Thoracic aorta (tissue), 2 donors: ENCODE results near the gene ATP5MC2. TPM values are rescaled to one million over a fixed set of nuclear protein-coding genes. Genes with fewer than 3 reads are reported as not detected.

Source experiments
- ATAC-seq: fragments of 150-250 bp; one replicate; pipeline ENCODE4 v1.8.0; 2017; ENCODE audit warnings: low read depth; ENCODE audit not compliant: insufficient number of reproducible peaks, low FRiP score
- DNase-seq: peaks from one replicate; pipeline ENCODE4 v3.0.0-alpha.2; 2020; ENCODE audit warnings: low spot score
- H3K27ac ChIP-seq, 2 donors: fragments of 200-600 bp; sonication (generic); 1 replicate in 1 of 2; 2 replicates in 1 of 2; pipeline ENCODE4 v1.5.1; 2016; ENCODE audit warnings: mild to moderate bottlenecking in 2 of 2, moderate library complexity in 2 of 2
- H3K27me3 ChIP-seq: fragments of 200-600 bp; sonication (generic); replicated peaks from 2 replicates; pipeline ENCODE4 v1.6.0; 2016; ENCODE audit warnings: mild to moderate bottlenecking; ENCODE audit not compliant: insufficient read depth
- H3K36me3 ChIP-seq: fragments of 200-600 bp; sonication (generic); one replicate; pipeline ENCODE4 v1.5.1; 2016
- H3K4me1 ChIP-seq, 2 donors: fragments of 200-600 bp; sonication (generic); 1 replicate in 1 of 2; 2 replicates in 1 of 2; pipeline versions ENCODE4 v1.5.1 to v1.6.0; 2016; ENCODE audit warnings: low read depth in 2 of 2, mild to moderate bottlenecking in 1 of 2; ENCODE audit not compliant: control insufficient read depth in 1 of 2
- H3K4me3 ChIP-seq: fragments of 200-600 bp; sonication (generic); 2 replicates; pipeline ENCODE4 v1.5.1; 2016; ENCODE audit warnings: mild to moderate bottlenecking
- H3K9me3 ChIP-seq: fragments of 200-600 bp; sonication (generic); 2 replicates; pipeline ENCODE4 v1.5.1; 2016
- total RNA-seq, 2 donors: library from RNA; depleted of rRNA; stranded (reverse); fragments of >200 nt; gene quantifications; one replicate each; pipeline versions ENCODE4 v1.1.0 to v1.2.3, GENCODE V29; 2016
- TF ChIP-seq, protein P1 (sequence below): fragments of 200-600 bp; sonication (generic); IDR thresholded peaks from one replicate; pipeline ENCODE4 v1.5.1; 2019; ENCODE audit warnings: antibody characterized with exemption

Gene ATP5MC2
- total RNA-seq, 2 donors from 2014 or later = 168 to 175 TPM

DNA sequence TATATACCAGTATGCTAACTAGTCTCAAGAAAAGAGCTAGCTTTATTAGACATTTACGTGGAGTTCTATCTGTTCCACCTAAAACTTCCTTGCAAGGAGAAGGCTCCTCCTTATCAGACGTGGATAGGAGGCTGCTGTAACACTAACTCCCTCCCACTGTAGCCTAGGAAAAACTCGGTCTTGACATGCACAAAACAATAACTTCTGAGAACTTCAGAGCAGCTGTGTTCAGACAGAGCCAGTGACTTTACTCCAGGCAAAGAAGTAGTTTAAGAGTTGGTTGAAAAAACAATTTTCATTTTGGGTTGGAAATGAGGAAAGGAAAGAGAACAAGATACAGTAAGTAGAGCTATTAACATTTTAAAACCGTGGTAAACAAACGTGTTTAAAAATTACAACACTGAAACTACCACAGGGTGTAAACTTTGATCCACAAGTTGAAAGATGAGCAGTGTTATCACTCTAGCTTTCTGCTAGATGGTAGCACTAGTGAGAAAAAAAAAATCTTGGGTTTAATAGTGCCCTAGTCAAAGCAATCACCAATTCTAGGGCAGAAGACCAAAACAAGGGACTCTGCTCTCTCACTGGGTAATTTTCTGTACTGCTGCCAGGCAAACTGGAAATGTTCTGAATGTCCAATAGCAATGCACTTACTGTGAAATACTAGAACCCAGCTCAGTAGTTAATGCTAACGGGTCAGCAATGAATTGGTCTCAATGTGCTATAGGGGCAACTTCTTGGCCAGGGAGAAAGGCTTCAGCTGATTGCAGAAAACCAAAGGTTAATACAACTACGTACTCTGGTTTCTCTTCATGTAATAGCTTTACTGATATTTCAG lies 52.1 kb downstream of the ATP5MC2 start:
- H3K27me3 ChIP-seq = no peaks in the 10 kb centered on the region
- H3K36me3 ChIP-seq = no peaks in the 10 kb centered on the region
- DNase-seq (no peak), ATAC-seq (no peak)
- TF ChIP-seq, protein P1, sequence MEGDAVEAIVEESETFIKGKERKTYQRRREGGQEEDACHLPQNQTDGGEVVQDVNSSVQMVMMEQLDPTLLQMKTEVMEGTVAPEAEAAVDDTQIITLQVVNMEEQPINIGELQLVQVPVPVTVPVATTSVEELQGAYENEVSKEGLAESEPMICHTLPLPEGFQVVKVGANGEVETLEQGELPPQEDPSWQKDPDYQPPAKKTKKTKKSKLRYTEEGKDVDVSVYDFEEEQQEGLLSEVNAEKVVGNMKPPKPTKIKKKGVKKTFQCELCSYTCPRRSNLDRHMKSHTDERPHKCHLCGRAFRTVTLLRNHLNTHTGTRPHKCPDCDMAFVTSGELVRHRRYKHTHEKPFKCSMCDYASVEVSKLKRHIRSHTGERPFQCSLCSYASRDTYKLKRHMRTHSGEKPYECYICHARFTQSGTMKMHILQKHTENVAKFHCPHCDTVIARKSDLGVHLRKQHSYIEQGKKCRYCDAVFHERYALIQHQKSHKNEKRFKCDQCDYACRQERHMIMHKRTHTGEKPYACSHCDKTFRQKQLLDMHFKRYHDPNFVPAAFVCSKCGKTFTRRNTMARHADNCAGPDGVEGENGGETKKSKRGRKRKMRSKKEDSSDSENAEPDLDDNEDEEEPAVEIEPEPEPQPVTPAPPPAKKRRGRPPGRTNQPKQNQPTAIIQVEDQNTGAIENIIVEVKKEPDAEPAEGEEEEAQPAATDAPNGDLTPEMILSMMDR = no peak
- H3K9me3 ChIP-seq = no peaks in the 10 kb centered on the region
- H3K4me1 ChIP-seq = peaks cover 31 to 44% of the 10 kb centered on the region in 2 donors
- peak overlapping the region; percentile 4 to 91 for H3K27ac ChIP-seq
- peak overlapping the region; percentile 83 for H3K4me3 ChIP-seq

DNA sequence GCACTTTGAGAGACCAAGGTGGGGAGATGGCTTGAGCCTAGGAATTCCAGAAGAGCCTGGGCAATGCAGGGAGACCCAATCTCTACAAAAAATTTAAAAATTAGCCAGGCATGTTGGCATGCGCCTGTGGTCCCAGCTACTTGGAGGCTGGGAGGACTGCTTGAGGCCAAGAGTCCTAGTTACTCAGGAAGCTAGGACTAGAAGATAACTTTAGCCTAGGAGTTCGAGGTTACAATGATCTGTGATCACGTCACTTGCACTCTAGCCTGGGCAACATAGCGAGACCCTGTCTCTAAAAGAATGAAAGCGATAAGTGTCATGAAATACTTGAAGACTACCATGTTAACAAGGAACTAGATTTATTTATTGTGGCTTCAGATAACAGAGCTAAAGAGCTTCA lies 53.2 kb downstream of the ATP5MC2 start:
- Histone ChIP-seq H3K4me3 (no peak overlapping the region), H3K27ac (peak overlapping the region; percentile 13 to 91), H3K4me1 (peaks cover 36 to 55% of the 10 kb centered on the region in 2 donors), H3K36me3 (no peaks in the 10 kb centered on the region), H3K27me3 (no peaks in the 10 kb centered on the region), H3K9me3 (no peaks in the 10 kb centered on the region)
- ATAC-seq (no peak), DNase-seq (no peak)
- TF ChIP-seq, protein P1 = no peak

DNA sequence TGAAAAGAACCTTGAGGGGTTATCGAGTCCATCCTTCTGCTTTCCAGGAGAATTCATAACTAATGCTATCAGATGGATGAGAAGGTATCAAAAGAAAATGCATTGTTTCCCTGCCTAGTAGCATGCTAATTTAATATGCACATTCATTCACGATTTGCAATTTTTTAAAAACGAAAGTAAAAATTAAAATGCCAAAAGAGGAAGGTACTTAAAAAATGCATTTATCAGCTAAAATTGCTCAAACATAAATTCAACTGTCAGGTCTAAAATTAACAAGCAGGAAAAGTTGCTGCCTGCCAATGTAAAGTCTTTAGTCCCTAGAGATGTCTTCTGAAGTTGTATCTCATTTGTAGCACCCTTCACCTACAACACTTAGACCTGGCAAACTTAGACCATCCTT lies 57.6 kb downstream of the ATP5MC2 start:
- DNase-seq (no peak), ATAC-seq (no peak)
- H3K36me3 ChIP-seq = peaks cover 4% of the 10 kb centered on the region
- H3K27me3 ChIP-seq = no peaks in the 10 kb centered on the region
- TF ChIP-seq, protein P1 = no peak
- peak overlapping the region; percentile 68 for H3K4me3 ChIP-seq
- H3K27ac ChIP-seq = peak overlapping the region; percentile 25 to 63
- H3K9me3 ChIP-seq = no peaks in the 10 kb centered on the region
- H3K4me1 ChIP-seq = peaks cover 43 to 77% of the 10 kb centered on the region in 2 donors

DNA sequence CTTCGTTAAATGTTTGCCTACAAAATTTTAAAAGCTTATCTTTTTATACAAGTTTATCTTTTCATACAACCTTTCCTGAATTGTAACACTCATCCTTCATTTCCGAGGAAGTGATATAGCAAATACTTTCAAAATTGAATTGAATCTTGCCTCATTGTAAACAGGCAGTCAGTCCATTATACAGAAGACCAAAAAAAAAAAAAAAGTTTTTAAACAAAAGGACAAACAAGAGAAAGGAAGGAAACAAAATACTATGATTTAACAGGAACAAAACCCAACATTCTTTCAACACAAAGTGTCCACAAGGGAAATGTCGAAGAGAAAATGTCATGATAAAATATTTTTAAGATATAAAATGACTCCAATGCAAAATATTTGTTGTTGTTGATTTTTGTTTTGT lies 58.2 kb downstream of the ATP5MC2 start:
- DNase-seq (no peak), ATAC-seq (no peak)
- Histone ChIP-seq H3K9me3 (no peaks in the 10 kb centered on the region), H3K36me3 (peaks cover 4% of the 10 kb centered on the region), H3K27ac (peak overlapping the region; percentile 42 to 63), H3K4me3 (peak overlapping the region; percentile 68), H3K4me1 (peaks cover 38 to 75% of the 10 kb centered on the region in 2 donors), H3K27me3 (no peaks in the 10 kb centered on the region)
- TF ChIP-seq, protein P1 = no peak

DNA sequence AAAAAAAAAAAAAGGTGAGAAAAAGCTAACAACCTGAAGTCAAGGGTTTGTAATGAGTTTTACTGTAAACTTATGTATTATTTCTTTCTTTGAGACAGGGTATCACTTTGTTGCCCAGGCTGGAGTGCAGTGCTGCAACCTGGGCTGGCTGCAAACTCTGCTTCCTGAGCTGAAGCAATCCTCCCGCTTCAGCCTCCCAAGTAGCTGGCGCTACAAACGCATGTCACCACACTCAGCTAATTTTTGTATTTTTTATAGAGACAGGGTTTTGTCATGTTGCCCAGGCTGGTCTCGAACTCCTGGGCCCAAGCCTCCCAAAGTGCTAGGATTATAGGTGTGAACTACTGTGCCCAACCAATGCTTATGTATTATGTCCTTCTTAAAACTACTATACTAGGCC lies 58.9 kb downstream of the ATP5MC2 start:
- peak overlapping the region; percentile 42 to 63 for H3K27ac ChIP-seq
- TF ChIP-seq, protein P1 = no peak
- ATAC-seq (no peak), DNase-seq (no peak)
- H3K27me3 ChIP-seq = no peaks in the 10 kb centered on the region
- H3K4me3 ChIP-seq = peak overlapping the region; percentile 68
- H3K9me3 ChIP-seq = no peaks in the 10 kb centered on the region
- H3K4me1 ChIP-seq = peaks cover 34 to 73% of the 10 kb centered on the region in 2 donors
- H3K36me3 ChIP-seq = peaks cover 4% of the 10 kb centered on the region

Other genes starting within 250 kb of the ATP5MC2 start
- gene PRR13, start 234.3 kb downstream of the ATP5MC2 start, total RNA-seq = 10 to 100 TPM; 53.6 to 86.2 TPM
- 100 to 1,000 TPM; 326 to 466 TPM for gene PCBP2, start 224.0 kb downstream of the ATP5MC2 start, total RNA-seq
- 10 to 100 TPM; 27.9 to 36.8 TPM for gene MAP3K12, start 176.6 kb downstream of the ATP5MC2 start, total RNA-seq
- 10 to 100 TPM; 14.2 to 27.7 TPM for gene TARBP2, start 174.8 kb downstream of the ATP5MC2 start, total RNA-seq
- 1 to 10 TPM in 1 of 2 donors, not detected in 1; 9.1 TPM for gene NPFF, start 168.6 kb downstream of the ATP5MC2 start, total RNA-seq
- 10 to 100 TPM; 24.4 to 82.1 TPM for gene ATF7, start 49.7 kb downstream of the ATP5MC2 start, total RNA-seq
- 100 to 1,000 TPM; 272 to 336 TPM for gene CALCOCO1, start 51.4 kb upstream of the ATP5MC2 start, total RNA-seq
- not detected for gene CISTR, start 75.9 kb upstream of the ATP5MC2 start, total RNA-seq